HG03442 (cell line): ENCODE results near the gene BLOC1S4.
A peak's percentile ranks its signal among the peaks of the same experiment; 100 is the strongest.

Experiments
- ATAC-seq: cut with Tn5 transposase; IDR thresholded peaks from one replicate; pipeline ENCODE4 v1.9.1; 2021; ENCODE audit warnings: mild to moderate bottlenecking, moderate library complexity; ENCODE audit not compliant: unreplicated experiment

Gene BLOC1S4

GRCh38 chr4:6689506-6689960, 26.4 kb upstream of the BLOC1S4 start:
- no peak for ATAC-seq

GRCh38 chr4:6692379-6692778, 23.6 kb upstream of the BLOC1S4 start:
- no peak for ATAC-seq

DNA sequence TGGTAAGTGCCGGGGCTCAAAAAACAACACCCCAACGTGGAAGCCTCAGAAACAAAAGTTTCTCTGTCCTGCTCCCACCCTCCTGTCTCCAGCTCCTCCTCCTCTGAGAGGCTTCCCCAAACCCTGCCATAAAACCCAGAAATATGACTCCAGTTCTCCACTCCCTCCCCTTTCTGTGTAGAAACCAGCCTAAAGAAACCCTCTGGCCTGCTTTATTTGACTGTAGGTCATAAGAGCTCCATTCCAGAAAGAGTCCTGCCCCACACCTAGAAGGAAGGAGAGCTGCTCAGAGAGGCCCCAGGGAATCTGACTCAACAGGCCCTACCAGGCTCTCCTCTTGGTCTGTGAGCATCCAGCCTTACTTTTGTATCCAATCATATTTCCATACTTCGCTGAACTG, 23.2 kb upstream of the BLOC1S4 start:
- no peak for ATAC-seq

DNA sequence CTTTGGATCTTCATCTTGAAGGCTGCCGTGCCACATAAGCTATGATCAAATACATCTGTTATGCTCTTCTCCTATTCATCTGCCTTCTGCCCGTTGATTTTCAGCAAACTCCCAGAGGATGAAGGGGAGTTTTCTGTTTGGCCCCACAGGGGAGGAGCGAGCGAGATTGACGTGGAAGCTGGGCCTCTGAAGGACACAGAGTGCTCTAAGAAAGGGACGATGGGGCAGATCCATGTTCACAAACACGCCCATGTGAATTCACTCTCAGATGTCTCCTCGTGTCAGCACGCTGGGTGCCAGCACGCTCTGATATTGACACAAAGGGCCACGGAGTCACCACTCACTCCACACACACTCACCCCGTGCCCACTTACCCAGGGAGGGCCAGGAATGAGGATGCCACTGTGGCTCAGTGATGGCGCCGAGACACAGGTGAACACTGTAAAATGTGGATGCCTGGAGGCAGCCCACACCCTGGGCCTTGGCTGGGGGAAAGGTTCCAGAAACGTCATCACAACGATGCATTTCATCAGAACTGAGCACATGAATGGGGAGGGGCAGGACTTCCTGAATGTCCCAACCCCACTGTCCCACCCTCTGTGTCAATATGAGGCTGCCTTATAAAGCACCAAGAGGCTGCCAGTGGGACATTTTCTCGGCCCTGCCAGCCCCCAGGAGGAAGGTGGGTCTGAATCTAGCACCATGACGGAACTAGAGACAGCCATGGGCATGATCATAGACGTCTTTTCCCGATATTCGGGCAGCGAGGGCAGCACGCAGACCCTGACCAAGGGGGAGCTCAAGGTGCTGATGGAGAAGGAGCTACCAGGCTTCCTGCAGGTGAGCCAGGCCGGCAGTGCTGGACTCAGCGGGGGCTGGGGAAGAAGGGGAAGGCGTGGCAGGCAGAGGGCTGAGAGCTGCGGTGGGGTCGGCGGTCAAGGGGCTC, 22.5 kb upstream of the BLOC1S4 start, which contains the start of gene S100P:
TSS of gene S100P (plus strand) at position 648 of the 946 bp plus-strand sequence. CDS start at position 703, 55 bp downstream.
- ATAC-seq = no peak

DNA sequence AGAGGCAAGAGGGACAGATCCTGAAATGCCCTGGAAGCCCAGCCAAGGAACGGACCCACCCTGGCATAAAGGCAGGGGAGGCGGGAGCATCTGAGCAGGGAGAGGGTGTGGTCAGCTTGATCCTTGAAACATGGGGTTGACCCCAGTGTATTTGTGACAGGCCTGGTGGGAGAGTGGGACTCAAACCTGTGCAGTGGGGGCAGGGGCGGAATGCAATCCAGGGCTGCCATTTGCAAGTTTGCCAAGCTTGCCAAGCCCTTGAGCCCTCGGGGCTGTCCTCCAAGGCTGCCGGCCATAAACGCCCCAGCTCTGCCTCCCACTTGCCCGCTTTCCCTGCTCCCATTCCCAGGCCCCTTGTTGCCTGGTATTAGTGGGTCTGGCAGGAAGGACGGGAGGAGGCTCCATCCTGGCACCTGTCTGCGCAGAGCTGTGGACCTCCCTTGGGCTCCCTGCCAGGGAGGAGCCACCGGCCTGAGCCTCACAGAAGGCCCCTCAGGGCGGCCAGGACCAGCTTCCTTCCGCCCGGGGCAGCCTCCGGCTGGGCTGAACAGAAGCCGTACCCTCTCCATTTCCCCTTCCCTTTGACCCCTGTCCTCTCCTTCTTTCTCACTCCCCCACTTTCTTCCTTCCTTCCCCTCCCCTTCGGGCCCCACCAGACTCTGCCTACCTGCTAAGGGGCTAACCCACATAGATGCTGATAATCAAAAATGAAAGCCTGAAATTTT, 21.6 kb upstream of the BLOC1S4 start:
- no peak for ATAC-seq

DNA sequence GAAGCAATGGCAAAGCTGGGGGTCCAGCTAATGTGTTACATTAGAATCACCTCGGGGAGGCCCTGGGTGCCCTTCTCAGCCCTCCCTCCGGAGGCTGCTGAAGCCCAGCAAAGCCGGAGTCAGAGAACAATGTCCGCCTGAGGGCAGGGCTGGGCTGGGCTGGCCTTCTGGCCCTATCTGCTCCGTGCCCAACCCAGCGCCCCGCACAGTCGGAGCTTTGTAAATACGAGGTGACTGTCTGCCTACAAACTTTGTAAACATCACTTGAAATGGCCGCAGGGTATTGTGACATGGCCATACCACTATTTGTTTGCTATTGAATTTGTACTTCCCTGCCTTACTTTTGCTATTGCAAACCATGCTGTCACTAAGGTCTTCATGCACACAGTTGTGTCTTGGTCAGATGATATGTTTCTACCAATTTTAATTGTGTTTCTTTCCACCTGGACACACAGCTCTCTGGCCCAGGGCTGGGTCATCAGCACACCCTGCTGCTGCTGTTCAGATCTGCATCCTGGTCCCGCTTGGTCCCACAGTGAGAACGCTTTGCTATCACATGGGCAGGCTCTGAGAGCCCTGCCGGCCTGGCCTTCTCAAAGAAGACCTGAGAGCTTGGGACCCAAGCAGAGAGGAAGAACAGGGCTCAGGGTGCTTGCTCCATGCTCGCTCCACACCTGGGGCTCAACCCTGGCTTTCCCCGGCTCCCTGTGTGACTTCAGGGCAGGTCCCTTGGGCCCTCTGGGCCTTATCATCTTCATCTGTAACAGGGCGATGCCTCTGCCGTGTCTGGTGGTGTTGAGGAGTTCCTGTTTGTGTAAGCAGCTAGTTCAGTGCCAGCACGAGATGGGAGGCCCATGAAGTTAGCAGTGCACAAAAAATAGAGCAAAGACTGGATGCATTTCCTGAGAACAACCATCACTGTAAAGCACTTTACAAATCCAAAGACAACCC, 20.0 kb upstream of the BLOC1S4 start:
- no peak for ATAC-seq

GRCh38 chr4:6696611-6697010, 19.4 kb upstream of the BLOC1S4 start:
- no peak for ATAC-seq

DNA sequence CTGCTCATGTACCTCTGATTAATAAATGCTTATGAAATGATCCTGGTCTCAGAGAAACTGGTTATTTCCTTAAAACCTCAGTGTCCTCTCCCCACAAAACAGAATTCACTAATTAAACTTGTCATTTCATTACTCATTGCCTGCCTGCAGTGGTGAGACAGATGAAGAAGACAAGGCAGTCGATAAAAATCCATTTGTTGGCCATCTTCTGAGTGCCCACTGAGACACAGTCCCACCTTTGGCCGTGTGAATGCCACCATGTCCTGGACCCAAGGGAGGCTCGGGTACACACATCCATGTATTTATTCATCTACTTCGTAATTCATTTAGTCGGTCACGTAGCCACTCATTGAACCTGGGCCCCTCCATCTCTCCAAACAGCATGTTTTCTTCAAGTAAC, 18.8 kb upstream of the BLOC1S4 start:
- no peak for ATAC-seq

GRCh38 chr4:6699388-6699787, 16.6 kb upstream of the BLOC1S4 start:
- ATAC-seq = no peak

- ATAC-seq = no peak
Observed at GRCh38 chr4:6699903-6700302, 16.1 kb upstream of the BLOC1S4 start.

DNA sequence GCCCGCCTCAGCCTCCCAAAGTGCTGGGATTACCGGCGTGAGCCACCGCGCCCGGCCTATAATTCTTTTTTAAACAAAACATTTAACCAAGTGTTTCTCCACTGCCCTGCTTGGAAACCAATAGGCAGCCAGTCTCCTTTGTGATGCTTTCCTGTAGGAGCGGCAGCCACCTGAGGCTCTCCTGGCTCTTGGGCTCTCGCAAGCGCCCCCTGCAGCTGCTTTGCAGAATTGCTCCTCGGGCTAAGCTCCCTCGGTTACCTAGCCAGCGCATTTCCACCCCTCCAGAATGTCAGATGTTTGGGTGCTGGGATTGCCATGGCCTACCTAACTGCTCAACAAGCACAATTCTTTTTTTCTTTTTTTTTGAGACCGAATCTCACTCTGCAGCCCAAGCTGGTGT, 14.6 kb upstream of the BLOC1S4 start:
- ATAC-seq = no peak

DNA sequence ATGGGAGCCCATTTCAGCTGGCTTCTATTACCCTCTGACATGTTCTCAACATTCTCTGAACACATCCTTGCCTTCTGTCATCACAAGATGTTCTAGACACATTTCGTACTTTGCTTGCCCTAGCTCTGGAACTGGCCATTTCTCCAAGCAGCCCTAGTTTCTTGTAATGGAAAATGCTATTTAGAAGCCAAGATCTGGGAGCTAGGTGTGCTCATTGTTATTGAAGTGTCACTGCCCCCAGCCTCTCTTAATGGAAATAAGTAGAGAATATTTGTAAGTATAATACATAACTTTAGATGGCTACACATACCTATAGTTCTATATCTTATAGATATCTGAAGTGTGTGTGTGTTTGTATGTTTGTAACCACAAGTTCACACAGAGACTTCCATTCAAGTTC, 13.2 kb upstream of the BLOC1S4 start:
- ATAC-seq = no peak

GRCh38 chr4:6703786-6704185, 12.2 kb upstream of the BLOC1S4 start:
- ATAC-seq = no peak

DNA sequence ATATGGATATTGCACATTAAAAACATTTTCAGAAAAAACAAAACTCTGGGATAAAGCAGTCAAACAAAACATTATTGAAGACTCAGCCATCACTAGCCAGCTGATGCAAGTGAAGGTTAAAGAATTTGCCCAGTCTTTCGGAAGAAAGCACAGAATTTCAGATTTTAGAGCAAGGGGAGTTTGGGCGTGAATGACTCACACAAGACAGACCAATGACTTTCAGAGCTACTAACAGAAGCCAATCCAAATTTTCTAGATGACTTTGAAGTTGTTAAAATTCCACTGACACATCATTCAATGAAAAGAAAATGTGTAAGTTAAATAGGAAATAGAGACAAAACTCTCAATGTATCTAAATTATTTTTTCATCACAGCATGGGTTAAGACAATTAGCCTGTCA, 10.3 kb upstream of the BLOC1S4 start:
- no peak for ATAC-seq

DNA sequence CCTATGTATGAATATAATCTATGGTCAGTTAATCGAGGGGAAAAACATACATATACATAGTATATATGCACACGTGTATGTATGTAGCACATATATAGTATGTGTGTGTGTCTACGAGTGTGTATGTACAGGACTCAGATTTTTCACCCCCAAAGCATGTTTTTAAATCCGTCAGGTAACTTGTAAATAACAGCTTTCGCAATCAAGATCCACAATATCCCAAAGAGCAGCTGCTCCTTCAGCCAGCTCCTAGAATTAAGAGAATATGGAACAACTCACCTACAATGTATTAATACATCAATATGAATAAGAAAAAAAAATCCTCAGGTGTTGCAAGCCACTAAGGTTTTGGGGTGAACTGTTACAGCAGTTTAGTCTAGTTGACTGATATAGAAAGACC, 9.8 kb upstream of the BLOC1S4 start:
- no peak for ATAC-seq

GRCh38 chr4:6709230-6710114, 6.5 kb upstream of the BLOC1S4 start, which contains the start of gene MRFAP1L1:
MRFAP1L1 (minus strand) TSS chr4:6709865; CDS start chr4:6709629, 236 bp downstream.
- ATAC-seq = peak; percentile 74

GRCh38 chr4:6710282-6710681, 5.7 kb upstream of the BLOC1S4 start:
- ATAC-seq = no peak

- no peak for ATAC-seq
Observed at GRCh38 chr4:6710996-6711395, 5.0 kb upstream of the BLOC1S4 start.

GRCh38 chr4:6714954-6715353, 1.0 kb upstream of the BLOC1S4 start:
- no peak for ATAC-seq

DNA sequence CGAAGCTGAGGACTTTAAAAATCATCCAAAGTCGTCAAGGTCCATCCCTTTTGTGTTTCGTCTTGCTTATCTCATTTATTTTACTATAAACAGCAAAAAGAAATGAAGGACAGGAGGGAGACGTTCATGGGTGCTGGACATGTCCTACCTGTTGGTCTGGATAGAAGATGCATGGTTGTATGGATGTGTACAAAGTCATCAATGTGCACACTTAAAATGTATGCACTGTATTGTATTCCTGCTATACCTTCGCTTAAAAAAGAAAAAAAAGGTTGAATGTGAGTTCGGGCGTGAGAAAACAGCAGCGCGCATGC, 313 bp upstream of the BLOC1S4 start:
- ATAC-seq = no peak
